Stomach (tissue), 4 donors: ENCODE data around the gene BABAM2.

Experiments used
- CTCF ChIP-seq, 7 experiments: fragments of 450-650 bp in 4 of 7; fragments of 200-600 bp in 3 of 7; sonication (generic) in 3 of 7; IDR thresholded peaks; one replicate each; pipeline ENCODE4 v1.5.1; 2016 to 2019; ENCODE audit warnings: antibody characterized with exemption in 7 of 7, control low read depth in 2 of 7, mild to moderate bottlenecking in 1 of 7
- POLR2AphosphoS5 ChIP-seq, 3 donors: sonication (generic); formaldehyde crosslinking; IDR thresholded peaks; one replicate each; pipeline ENCODE4 v1.6.1; 2016; ENCODE audit warnings: antibody characterized with exemption in 3 of 3

GRCh38 chr2:28320009-28320365 is 429.5 kb downstream of the BABAM2 start:
- TF ChIP-seq CTCF (IDR thresholded peaks at IDR 0.05) (no peak), POLR2AphosphoS5 (IDR thresholded peaks at IDR 0.05) (no peak)
